HT1080 (cell line): ENCODE measurements around the gene FAM83D. TPM values are rescaled to one million over a fixed set of nuclear protein-coding genes. Genes with fewer than 3 reads are reported as not detected.
A peak's percentile ranks its signal among the peaks of the same experiment; 100 is the strongest.
"Not testable (repeated sequence)": the region's sequence is repeated elsewhere in the genome, so short reads cannot be mapped to it uniquely, and the experiment has no call there.

Experiments used
- DNase-seq: peaks from one replicate; pipeline ENCODE4 v3.0.0-alpha.2; 2015; ENCODE audit warnings: low read depth
- total RNA-seq: library from RNA; depleted of rRNA; stranded (reverse); fragments of >200 nt; shearing (Covaris generic); gene quantifications from 2 replicates; pipeline ENCODE4 v1.2.3, GENCODE V29; 2014

Gene FAM83D
- total RNA-seq, 1 experiment from 2014 or later, result 78.9 TPM

DNA sequence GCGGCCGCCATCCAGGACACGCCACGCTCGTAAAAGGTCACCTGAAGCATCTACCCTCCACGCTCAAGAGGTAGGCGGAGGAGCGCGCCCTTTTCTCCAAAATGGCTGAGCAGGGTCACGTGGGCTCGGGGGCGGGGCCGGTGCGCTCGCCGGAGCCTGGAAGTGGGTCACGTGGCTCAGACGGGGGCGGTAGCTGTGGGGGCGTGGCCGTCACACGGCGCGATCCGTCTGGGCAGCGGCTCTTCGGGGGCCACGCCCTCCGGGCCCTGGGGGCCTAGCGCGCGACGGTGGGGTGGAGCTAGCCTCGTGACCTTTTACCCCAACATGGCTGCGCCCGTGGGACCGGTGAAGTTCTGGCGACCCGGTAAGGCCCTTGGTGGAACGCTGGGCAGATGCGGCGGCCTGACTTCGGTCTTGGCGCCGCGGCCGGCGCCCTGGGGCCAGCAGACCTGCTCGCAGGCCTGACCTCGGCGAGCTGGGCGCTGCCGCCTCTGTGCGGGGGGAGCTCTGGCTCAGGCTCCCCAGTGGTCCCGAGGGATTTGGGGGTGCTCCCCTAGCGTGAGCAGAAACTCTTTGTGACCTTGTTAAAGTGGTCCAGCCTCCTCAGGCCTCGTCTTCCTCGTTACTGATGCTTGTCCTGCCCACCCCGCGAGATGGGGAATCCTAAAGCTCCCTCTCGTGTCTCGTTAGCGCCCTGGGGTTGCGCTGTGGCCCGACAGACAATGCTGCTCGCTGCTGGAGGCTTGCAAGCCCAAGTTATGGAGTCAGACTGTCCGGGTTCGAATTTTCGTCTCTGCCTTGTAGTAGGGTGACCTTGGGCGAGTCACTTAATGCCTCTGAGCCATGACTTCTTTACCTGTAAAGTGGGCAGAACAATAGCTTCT, 36.1 kb downstream of the FAM83D start, which contains the start of gene DHX35:
Gene DHX35, plus strand, starts transcription at position 301 of the 884 bp plus-strand sequence. Its CDS starts 24 bp downstream, at position 325.
- DNase-seq, result peak; percentile 96

DNA sequence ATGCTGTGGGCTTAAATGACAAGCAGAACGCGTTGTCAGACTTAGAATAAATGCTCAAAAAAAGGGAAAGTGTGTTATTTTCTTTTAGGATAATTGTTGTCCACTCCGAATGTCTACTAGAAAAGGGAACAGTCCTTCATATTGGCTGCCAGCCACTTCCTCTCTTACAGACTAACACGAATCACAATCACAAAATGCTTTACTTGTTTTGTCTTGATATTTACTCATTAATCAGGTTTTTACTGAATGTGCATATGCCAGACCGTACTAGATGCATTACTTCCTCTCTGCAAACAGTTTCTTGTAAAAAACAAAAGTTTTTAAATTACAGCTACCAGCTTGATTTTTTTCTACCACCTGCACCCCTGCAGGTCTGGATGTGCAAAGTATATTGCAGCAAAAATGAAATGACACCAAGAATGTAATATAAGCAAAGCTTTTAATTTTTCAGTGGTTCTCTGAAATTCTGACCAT, 36.7 kb downstream of the FAM83D start:
- no peak for DNase-seq

- DNase-seq, result no peak
These were observed 37.5 kb downstream of the FAM83D start for GRCh38 chr20:38963745-38964144.

DNA sequence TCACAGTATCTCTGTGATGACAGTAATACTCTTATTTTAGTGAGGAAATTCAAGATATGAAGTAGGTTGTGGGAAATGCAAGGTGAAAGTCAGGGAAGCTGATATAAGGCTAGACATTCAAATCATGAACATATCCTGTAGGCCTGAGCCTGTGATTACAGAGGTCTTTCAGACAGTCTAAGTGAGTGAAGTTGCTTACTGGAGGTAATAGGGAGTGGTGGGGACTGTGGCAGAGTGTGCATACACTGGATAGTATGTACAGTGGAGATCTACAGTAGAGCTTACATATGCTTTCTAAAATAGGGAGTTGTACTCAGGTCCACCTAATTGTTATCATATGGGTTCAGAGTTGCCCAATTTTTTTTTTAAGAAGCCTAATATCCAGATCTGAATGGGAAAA, 39.0 kb downstream of the FAM83D start:
- no peak for DNase-seq

DNA sequence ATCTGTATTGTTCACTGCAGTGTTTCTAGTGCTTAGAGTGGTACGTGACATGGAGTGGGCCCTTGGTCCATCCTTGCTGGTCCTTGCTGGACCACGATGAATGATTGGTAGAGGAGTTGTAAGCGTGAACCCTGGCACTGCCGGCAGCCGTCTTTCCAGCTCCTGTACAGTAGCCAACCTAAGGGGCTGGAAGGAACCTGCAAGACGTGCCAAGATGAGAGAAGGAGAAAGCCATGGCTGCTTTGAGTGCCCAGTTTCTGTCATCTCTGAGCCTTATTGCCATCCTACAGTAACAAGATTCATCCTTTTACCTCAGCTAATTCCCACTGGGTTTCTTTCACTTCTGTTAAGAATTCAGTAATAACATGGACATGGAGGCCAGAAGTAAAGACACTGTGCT, 41.9 kb downstream of the FAM83D start:
- no peak for DNase-seq

DNA sequence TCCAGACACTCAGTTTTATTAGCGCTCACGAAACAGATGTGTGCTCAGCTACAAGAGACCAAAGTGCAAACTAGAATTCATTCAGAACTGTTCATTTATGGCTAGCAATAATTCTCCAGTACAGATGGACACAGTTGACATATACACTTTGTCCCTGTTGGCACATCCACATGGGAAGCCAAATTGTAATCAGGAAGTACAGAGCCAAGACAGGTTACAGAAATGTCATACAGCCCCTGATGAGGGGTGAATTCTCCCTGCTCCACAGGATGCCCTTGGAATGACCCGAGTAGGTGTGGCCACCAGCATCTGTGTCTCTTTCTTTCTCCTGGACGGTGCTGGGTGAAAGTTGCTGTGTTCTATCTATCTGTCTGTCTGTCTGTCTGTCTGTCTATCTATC, 43.5 kb downstream of the FAM83D start:
- no peak for DNase-seq

GRCh38 chr20:38970302-38970701, 44.1 kb downstream of the FAM83D start:
- peak; percentile 65 for DNase-seq

DNA sequence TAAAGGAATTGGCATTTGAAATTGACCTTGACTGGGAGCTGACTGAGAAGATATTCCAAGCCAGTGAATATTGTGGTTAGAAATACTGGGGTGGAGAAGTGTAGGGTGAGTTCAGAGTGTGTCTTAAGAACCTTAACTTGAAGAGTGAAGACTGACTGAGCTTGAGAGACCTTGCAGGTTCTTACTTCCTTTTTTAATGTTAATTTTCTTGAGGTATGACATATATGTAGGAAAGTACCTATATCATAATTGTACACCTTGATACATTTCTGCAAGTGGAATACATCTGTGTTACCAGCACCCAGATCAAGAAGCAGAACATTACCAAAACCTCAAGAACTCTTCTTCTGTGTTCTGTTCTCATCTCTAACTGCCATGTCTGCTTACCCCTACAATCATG, 46.9 kb downstream of the FAM83D start:
- no peak for DNase-seq

- no peak for DNase-seq
These were observed 47.4 kb downstream of the FAM83D start for GRCh38 chr20:38973645-38974044.

DNA sequence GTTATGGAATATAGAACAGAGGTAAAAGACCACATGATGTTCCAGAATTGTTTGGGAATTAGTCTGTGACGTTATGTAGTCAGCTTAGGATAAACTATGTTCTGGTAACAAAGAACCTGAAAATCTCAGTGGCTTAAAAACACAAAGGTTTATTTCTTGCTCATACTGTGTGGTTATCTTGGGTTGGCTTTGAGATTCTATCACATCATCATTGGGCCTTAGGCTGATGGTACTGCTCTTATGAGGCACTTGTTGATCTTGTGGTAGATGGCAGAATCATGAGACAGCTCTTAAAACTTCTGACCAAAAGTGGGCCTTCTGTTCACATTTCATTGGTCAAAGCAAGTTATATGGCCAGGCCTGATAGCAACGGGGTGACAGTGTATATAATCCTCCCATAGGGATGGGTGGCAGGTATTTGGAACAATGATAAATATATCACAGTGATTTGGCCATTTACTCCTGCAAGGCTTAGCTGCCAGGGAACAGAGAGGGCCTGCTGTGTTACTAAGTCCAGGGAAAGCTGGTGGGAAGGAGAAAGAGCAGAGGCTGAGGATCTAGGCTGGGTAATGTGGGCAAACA, 49.4 kb downstream of the FAM83D start:
- no peak for DNase-seq

DNA sequence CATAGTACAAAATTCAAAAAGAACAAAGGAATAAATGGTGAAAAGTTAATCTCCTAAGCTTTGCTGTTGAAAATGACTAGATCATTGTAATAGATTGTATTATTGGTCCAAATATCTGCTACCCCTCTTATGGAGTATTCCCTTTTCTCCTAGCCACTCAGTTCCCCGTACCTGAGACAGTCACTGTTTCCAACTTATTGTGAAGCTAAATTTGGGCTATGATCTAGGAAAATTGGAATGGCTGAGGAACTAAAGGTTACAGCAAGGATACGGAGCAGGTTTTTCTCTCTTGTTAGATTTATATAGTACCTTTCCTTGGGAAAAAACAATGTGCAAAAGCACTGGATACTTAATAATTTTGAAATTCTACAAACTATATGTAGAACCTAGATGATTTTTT, 53.2 kb downstream of the FAM83D start:
- DNase-seq, result no peak

- DNase-seq, result no peak
These were observed 53.6 kb downstream of the FAM83D start for GRCh38 chr20:38979842-38980241.

DNA sequence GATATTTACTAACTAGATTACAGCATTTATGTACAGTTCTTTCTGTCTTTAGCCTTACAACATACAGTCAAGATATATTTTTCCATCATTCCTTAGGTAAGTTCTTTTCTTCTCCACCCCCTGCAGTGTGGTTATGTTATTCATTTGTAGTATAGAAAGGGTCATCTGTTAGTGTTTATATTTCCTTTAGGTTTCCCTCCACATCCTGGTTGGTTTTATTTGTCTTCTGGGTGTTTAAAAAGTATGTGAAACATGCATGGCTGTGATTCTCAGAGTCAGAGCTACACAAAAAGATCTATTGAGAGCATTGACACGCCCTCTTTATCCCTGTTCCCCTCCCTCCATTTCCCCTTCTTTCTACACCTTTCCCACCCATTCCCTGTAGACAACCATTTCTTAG, 56.1 kb downstream of the FAM83D start:
- peak; percentile 66 for DNase-seq

GRCh38 chr20:38985060-38985459, 58.8 kb downstream of the FAM83D start:
- no peak for DNase-seq

DNA sequence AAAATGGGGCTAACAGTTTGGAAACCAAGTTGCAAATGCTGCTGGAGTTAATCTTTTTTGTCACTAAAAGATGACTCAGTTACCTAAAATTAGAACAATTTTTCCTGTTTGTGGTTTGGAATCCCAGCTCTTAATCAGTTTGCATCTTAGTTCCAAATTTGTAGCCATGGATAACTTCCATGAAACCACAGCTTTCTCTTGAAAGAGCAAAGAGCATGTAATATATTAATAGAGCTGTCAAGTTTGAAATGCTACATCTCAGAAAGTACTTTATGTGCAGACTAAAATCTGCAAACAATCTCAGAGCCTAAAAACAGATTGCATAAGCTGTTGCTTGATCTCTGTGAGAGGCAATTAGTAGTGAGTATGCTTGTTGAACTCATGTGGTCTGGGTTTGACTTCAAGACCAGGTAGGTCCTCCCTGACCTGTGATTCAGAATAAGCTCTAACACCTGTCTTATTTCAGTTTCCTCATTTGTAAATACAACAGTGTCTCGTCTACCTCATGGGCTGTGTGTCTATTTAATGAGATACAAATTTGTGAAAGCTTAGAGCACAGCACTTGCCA, 59.5 kb downstream of the FAM83D start:
- DNase-seq, result peak; percentile 53

GRCh38 chr20:38986663-38987062, 60.4 kb downstream of the FAM83D start:
- DNase-seq, result no peak

DNA sequence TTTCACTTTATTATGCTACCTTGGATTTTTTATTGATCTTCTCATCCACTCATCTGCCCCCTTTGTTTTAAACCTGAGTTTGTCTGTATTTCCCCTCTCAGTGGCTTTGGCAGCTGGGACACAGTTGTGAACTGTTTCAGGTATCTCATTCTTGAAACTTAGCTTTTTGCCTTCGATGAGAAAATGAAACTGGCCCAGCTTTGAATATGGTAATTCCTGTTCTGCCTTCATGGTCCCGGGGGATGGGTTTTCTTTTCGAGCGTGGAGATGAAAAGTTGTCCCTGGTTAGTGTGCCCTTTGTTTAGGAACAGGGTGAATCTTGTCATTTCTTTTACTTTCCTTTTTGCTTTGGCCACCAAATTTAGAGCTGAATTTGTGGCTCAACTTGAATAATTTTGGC, 61.6 kb downstream of the FAM83D start:
- no peak for DNase-seq

DNA sequence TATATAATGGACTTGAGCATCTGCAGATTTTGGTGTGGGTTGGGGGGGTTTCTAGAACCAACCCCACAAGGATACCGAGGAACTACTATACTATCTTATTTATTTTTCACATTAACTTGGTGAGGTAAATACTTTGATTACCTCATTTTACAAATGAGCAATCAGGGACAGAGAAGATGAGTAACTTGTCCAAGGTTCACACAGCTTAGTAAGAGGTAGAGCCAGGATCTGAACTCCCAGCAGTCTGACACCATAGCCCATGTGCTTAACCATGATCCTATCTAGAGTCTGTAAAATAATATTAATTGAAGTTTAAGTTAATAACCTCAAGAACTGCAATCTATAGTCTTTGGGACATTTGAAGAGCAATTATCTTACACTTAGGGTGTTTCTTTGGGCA, 64.5 kb downstream of the FAM83D start:
- no peak for DNase-seq

GRCh38 chr20:38991814-38992704, 65.8 kb downstream of the FAM83D start:
- DNase-seq, result no peak

DNA sequence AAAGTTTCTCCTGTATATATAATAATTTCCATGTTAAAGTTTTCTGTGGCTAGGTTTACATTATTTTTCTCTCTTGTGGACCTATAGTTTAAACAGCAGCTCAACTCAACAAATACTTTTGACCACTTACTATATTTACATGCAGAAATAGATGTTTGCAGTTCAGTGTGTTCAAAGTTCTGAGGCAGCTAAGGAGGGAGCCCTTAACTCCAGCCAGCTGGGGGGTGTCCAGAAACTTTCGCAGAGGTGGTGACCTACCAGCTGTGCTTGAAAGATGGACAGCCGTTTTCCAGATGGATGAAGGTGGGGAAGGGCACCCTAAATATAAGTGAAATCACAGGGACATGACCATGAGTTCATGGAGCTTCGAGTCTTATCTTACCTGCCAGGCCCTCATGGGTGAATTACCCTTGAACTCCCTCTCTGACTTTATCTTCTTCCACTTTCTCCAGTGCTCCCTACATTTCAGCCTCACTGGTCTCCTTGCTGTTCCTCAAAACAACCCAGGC, 69.4 kb downstream of the FAM83D start:
- DNase-seq, result no peak

GRCh38 chr20:38996866-38997265, 70.6 kb downstream of the FAM83D start:
- DNase-seq, result not testable (repeated sequence)
